H1 (cell line): Measurements from ENCODE around the gene FLOT1. TPM values are rescaled to one million over a fixed set of nuclear protein-coding genes. Genes with fewer than 3 reads are reported as not detected.
A peak's percentile ranks its signal among the peaks of the same experiment; 100 is the strongest.

Source experiments
- CTCF ChIA-PET: fragments of 300-600 bp; sonication (Branson Sonifier 250); formaldehyde crosslinking; loops from one replicate; lab custom pipeline; 2021; ENCODE audit not compliant: partially characterized antibody; lab: Charles Lee
- POLR2A ChIA-PET: fragments of 300-600 bp; sonication (Branson Sonifier 250); formaldehyde crosslinking; loops from one replicate; lab custom pipeline; 2021; ENCODE audit warnings: inconsistent platforms; ENCODE audit not compliant: partially characterized antibody; lab: Charles Lee
- DNase-seq, 2 experiments: peaks; one replicate each; pipeline versions ENCODE4 v3.0.0 to v3.0.0-alpha.2; 2010 to 2022; ENCODE audit warnings: low spot score in 2 of 2, low read depth in 1 of 2, mixed read lengths in 1 of 2
- FAIRE-seq: peaks from 2 replicates; lab custom pipeline; 2011; peaks lifted over from hg19 to GRCh38; lab: Jason Lieb, UNC
- H2AFZ ChIP-seq: 2 replicates; pipeline ENCODE4 v1.8.1; 2012; ENCODE audit warnings: low read length, inconsistent platforms
- H2AK5ac ChIP-seq: 2 replicates; pipeline ENCODE4 v1.6.1; 2013; ENCODE audit warnings: low read depth, low read length
- H2BK120ac ChIP-seq: replicated peaks from 2 replicates; pipeline ENCODE3; 2013; ENCODE audit warnings: low read depth, low read length, inconsistent platforms
- H2BK12ac ChIP-seq: 2 replicates; pipeline ENCODE4 v1.6.1; 2013; ENCODE audit warnings: low read depth, low read length
- H2BK15ac ChIP-seq: 2 replicates; pipeline ENCODE4 v1.6.1; 2013; ENCODE audit warnings: low read length
- H2BK20ac ChIP-seq: 2 replicates; pipeline ENCODE4 v1.6.1; 2013; ENCODE audit warnings: low read length
- H2BK5ac ChIP-seq: 2 replicates; pipeline ENCODE4 v1.6.1; 2013; ENCODE audit warnings: low read depth, low read length
- H3K14ac ChIP-seq: 2 replicates; pipeline ENCODE4 v1.6.1; 2013; ENCODE audit warnings: inconsistent platforms; ENCODE audit not compliant: insufficient read length
- H3K18ac ChIP-seq: 2 replicates; pipeline ENCODE4 v1.6.1; 2013; ENCODE audit warnings: low read length; ENCODE audit errors: extremely low read depth
- H3K23ac ChIP-seq: 2 replicates; pipeline ENCODE4 v1.6.1; 2013; ENCODE audit warnings: inconsistent platforms; ENCODE audit not compliant: insufficient read length
- H3K23me2 ChIP-seq: 2 replicates; pipeline ENCODE4 v1.6.1; 2013; ENCODE audit warnings: low read depth, low read length
- H3K27ac ChIP-seq: 2 replicates; pipeline ENCODE4 v1.6.1; 2011; ENCODE audit warnings: low read depth, low read length, inconsistent platforms
- H3K27me3 ChIP-seq, 4 experiments: replicated peaks in 1 of 4; 1 replicate in 1 of 4; 2 replicates in 3 of 4; pipeline versions ENCODE4 v1.6.1 to v1.8.1; 2011 to 2013; ENCODE audit warnings: low read length in 3 of 4, mild to moderate bottlenecking in 3 of 4, inconsistent platforms in 2 of 4, mixed read lengths in 2 of 4, moderate library complexity in 1 of 4; ENCODE audit not compliant: control insufficient read depth in 3 of 4, insufficient read depth in 3 of 4; ENCODE audit errors: extremely low read depth in 1 of 4
- H3K36me3 ChIP-seq, 4 experiments: 2 replicates each; pipeline versions ENCODE4 v1.6.1 to v1.8.1; 2011 to 2013; ENCODE audit warnings: mild to moderate bottlenecking in 4 of 4, low read length in 3 of 4, moderate library complexity in 2 of 4, control low read depth in 1 of 4, inconsistent platforms in 1 of 4; ENCODE audit not compliant: insufficient read depth in 4 of 4, control insufficient read depth in 2 of 4
- H3K4ac ChIP-seq: replicated peaks from 2 replicates; pipeline ENCODE3; 2013; ENCODE audit warnings: low read length, low read depth, mixed read lengths, inconsistent platforms; ENCODE audit not compliant: insufficient read length
- H3K4me1 ChIP-seq, 4 experiments: replicated peaks in 1 of 4; 1 replicate in 1 of 4; 2 replicates in 3 of 4; pipeline versions ENCODE4 v1.6.1 to v1.8.1; 2011 to 2013; ENCODE audit warnings: low read length in 3 of 4, inconsistent platforms in 2 of 4, mixed read lengths in 1 of 4; ENCODE audit not compliant: insufficient read depth in 4 of 4, control insufficient read depth in 3 of 4
- H3K4me2 ChIP-seq, 2 experiments: 2 replicates each; pipeline versions ENCODE4 v1.6.1 to v1.8.1; 2011 to 2013; ENCODE audit warnings: low read depth in 2 of 2, low read length in 2 of 2, control low read depth in 1 of 2, inconsistent platforms in 1 of 2, mild to moderate bottlenecking in 1 of 2; ENCODE audit not compliant: insufficient read depth in 1 of 2
- H3K4me3 ChIP-seq, 4 experiments: fragments of 200-600, 300-600 bp in 1 of 4; sonication (generic), shearing (Covaris generic), sonication (Bioruptor Twin) in 1 of 4; 2 replicates each; pipeline versions ENCODE4 v1.5.1 to v1.8.1; 2011 to 2016; ENCODE audit warnings: low read length in 4 of 4, low read depth in 3 of 4, control low read depth in 2 of 4, inconsistent platforms in 2 of 4, mild to moderate bottlenecking in 2 of 4, mixed read lengths in 1 of 4, moderate library complexity in 1 of 4; ENCODE audit not compliant: insufficient read depth in 2 of 4; ENCODE audit errors: extremely low read depth in 1 of 4
- H3K56ac ChIP-seq: replicated peaks from 2 replicates; pipeline ENCODE3; 2013; ENCODE audit warnings: low read depth, mild to moderate bottlenecking, mixed read lengths, low read length, inconsistent platforms; ENCODE audit not compliant: insufficient read length
- H3K79me1 ChIP-seq: 2 replicates; pipeline ENCODE4 v1.6.1; 2013; ENCODE audit warnings: low read depth, low read length, control low read depth
- H3K79me2 ChIP-seq, 2 experiments: 2 replicates each; pipeline versions ENCODE4 v1.6.1 to v1.8.1; 2012 to 2013; ENCODE audit warnings: low read length in 2 of 2, mild to moderate bottlenecking in 2 of 2, inconsistent platforms in 1 of 2; ENCODE audit not compliant: insufficient read depth in 2 of 2, control insufficient read depth in 1 of 2
- H3K9ac ChIP-seq, 4 experiments: replicated peaks in 1 of 4; 1 replicate in 1 of 4; 2 replicates in 3 of 4; pipeline versions ENCODE4 v1.6.1 to v1.8.1; 2011 to 2013; ENCODE audit warnings: low read depth in 3 of 4, low read length in 3 of 4, control low read depth in 2 of 4, mild to moderate bottlenecking in 2 of 4, moderate library complexity in 2 of 4, inconsistent platforms in 1 of 4; ENCODE audit errors: extremely low read depth in 1 of 4
- H3K9me3 ChIP-seq, 2 experiments: 2 replicates each; pipeline versions ENCODE4 v1.6.1 to v1.8.1; 2012 to 2013; ENCODE audit warnings: mild to moderate bottlenecking in 2 of 2, moderate library complexity in 2 of 2, control low read depth in 1 of 2, inconsistent platforms in 1 of 2, low read depth in 1 of 2, low read length in 1 of 2, mixed read lengths in 1 of 2; ENCODE audit not compliant: insufficient read depth in 2 of 2
- H4K20me1 ChIP-seq, 2 experiments: replicated peaks in 1 of 2; 2 replicates each; pipeline versions ENCODE3 to v1.8.1; 2011 to 2013; ENCODE audit warnings: inconsistent platforms in 2 of 2, low read length in 2 of 2, mild to moderate bottlenecking in 1 of 2; ENCODE audit not compliant: insufficient read depth in 2 of 2, control insufficient read depth in 1 of 2
- H4K5ac ChIP-seq: 2 replicates; pipeline ENCODE4 v1.6.1; 2013; ENCODE audit warnings: low read length, low read depth, mixed read lengths, inconsistent platforms; ENCODE audit not compliant: insufficient read length
- H4K8ac ChIP-seq: 2 replicates; pipeline ENCODE4 v1.8.0; 2013; ENCODE audit warnings: mild to moderate bottlenecking, moderate library complexity, low read length, inconsistent platforms; ENCODE audit not compliant: insufficient read depth; ENCODE audit errors: extremely low read depth
- H4K91ac ChIP-seq: replicated peaks from 2 replicates; pipeline ENCODE3; 2013; ENCODE audit warnings: low read length, mixed read lengths, inconsistent platforms; ENCODE audit not compliant: insufficient read length
- ATF2 ChIP-seq: IDR thresholded peaks from 2 replicates; pipeline ENCODE4 v1.6.1; 2012; ENCODE audit warnings: low read length, inconsistent platforms
- BCL11A ChIP-seq, 2 experiments: IDR thresholded peaks; one replicate each; pipeline ENCODE4 v1.6.1; 2011; ENCODE audit warnings: low read depth in 2 of 2, low read length in 2 of 2, mild to moderate bottlenecking in 2 of 2
- CHD2 ChIP-seq: IDR thresholded peaks from 2 replicates; pipeline ENCODE4 v1.6.1; 2012; ENCODE audit warnings: low read length, improper control_type of control experiment
- KDM4A ChIP-seq: IDR thresholded peaks from one replicate; pipeline ENCODE4 v1.7.1; 2012; ENCODE audit warnings: low read depth, mild to moderate bottlenecking, moderate library complexity, low read length, inconsistent platforms; ENCODE audit not compliant: severe bottlenecking
- KDM5A ChIP-seq: fragments of 200-600 bp; IDR thresholded peaks from 2 replicates; pipeline ENCODE4 v1.7.1; 2012; ENCODE audit warnings: mild to moderate bottlenecking, low read length, inconsistent platforms, mixed read lengths
- NRF1 ChIP-seq: IDR thresholded peaks from 2 replicates; pipeline ENCODE4 v1.6.1; 2011; ENCODE audit warnings: mild to moderate bottlenecking, low read depth, low read length, improper control_type of control experiment
- POLR2AphosphoS5 ChIP-seq: IDR thresholded peaks from 2 replicates; pipeline ENCODE4 v1.6.1; 2011; ENCODE audit warnings: low read depth, low read length
- SP2 ChIP-seq: IDR thresholded peaks from 2 replicates; pipeline ENCODE4 v1.6.1; 2012; ENCODE audit warnings: mild to moderate bottlenecking, low read length, inconsistent platforms
- TEAD4 ChIP-seq: IDR thresholded peaks from 2 replicates; pipeline ENCODE4 v1.6.1; 2012; ENCODE audit warnings: low read depth, low read length, inconsistent platforms, mixed read lengths
- WGBS, 2 experiments: shearing (Covaris generic) in 1 of 2; methylation state at CpG; one replicate each; pipeline versions ENCODE4 v1.1.6 to v1.1.7; 2013 to 2015; ENCODE audit warnings: low lambda C conversion rate in 2 of 2, mixed read lengths in 2 of 2, inconsistent platforms in 1 of 2, low coverage in 1 of 2, missing lambda C conversion rate in 1 of 2; ENCODE audit not compliant: insufficient replicate concordance in 2 of 2, insufficient coverage in 1 of 2, insufficient read length in 1 of 2; ENCODE audit errors: extremely low coverage in 1 of 2, missing lambda C conversion rate in 1 of 2; 5-methylcytosine and 5-hydroxymethylcytosine counted together
- polyA plus RNA-seq, 7 experiments: library from polyadenylated mRNA; depleted of rRNA in 3 of 7; stranded (reverse) in 5 of 7; unstranded in 2 of 7; fragments of >200 nt in 5 of 7; fragments of 200-250 nt in 2 of 7; gene quantifications; 1 replicate in 5 of 7; 2 replicates in 1 of 7; 4 replicates in 1 of 7; pipeline versions ENCODE4 v1.2.1 to v1.2.3, GENCODE V29; 2011 to 2013; ENCODE audit warnings: missing spikeins in 2 of 7, mixed read lengths in 2 of 7
- total RNA-seq: library from RNA; stranded (reverse); fragmentation: NEBNext Ultra II Directional; extraction: Animal tissue kit (Norgen Biotek cat#: 25700); gene quantifications from 2 replicates; pipeline ENCODE4 v1.2.1, GENCODE V29; 2021

The FLOT1 gene
- total and polyA plus RNA-seq, 2 of the 8 experiments (the other 6 are each of a cell fraction or from before 2014, with no cell fraction given) = 87.5 to 88.1 TPM

- POLR2A ChIA-PET = interaction anchor here (0.8 to 35.9 kb wide), 18 partner anchors 16 to 367 kb away, joined by 3 to 732 read pairs (median 6); partner anchors contain the start of genes DDR1, DHX16, FLOT1 and IER3
- TF ChIP-seq KDM5A = no peak
- peak; percentile 86 for TF ChIP-seq ATF2
- no peak for TF ChIP-seq SP2
- TF ChIP-seq BCL11A (IDR thresholded peaks at IDR 0.05; ENCODE audit: low read depth in 2 of 2, low read length in 2 of 2) = no peak
- no peak for TF ChIP-seq KDM4A
- peak; percentile 28; the same call in 1 of the 2 replicates for TF ChIP-seq CHD2
- TF ChIP-seq POLR2AphosphoS5 = peak; percentile 98; the same call in 1 of the 2 replicates
- peak; percentile 65 for TF ChIP-seq NRF1
- TF ChIP-seq TEAD4 = peak; percentile 84
Measured at GRCh38 chr6:30719791-30720737, 22.4 kb downstream of the FLOT1 start, which contains the start of gene TUBB. TSS of gene TUBB (plus strand) at chr6:30720352. CDS start at chr6:30720507, 155 bp downstream.

More at GRCh38 chr6:30719791-30720737, 22.4 kb downstream of the FLOT1 start, which contains the start of gene TUBB:
- peak within 1 kb of the TSS; percentile 96 to 100 (median 96) for H3K4me3 ChIP-seq
- H3K4me2 ChIP-seq = peak within 1 kb of the TSS; percentile 81 to 84
- CTCF ChIA-PET = interaction anchor here (1.1 to 8.2 kb wide), 7 partner anchors 12 to 123 kb away, joined by 3 to 61 read pairs (median 11); no protein-coding TSS in a partner anchor
- peak within 1 kb of the TSS; percentile 6 for H3K14ac ChIP-seq
- peaks cover 8 to 18% of the 10 kb centered on the region in 2 experiments for H4K20me1 ChIP-seq
- peaks cover 6 to 51% of the 10 kb centered on the region in 2 experiments for H3K79me2 ChIP-seq
- 1% methylated on average over 20 of the region's 38 CpGs; no CpG with 5 or more reads in 1 of the 2 experiments for WGBS, 2 experiments
- peak within 1 kb of the TSS; percentile 91 for H3K56ac ChIP-seq
- peaks cover 0 to 4% (median 1%) of the 10 kb centered on the region in 4 experiments; a peak in 6 of 7 replicates for H3K4me1 ChIP-seq
- H3K27me3 ChIP-seq = no peaks in the 10 kb centered on the region
- FAIRE-seq (peak; percentile 68), DNase-seq (peak; percentile 95)
- H3K23me2 ChIP-seq = peaks cover 13% of the 10 kb centered on the region
- H3K23ac ChIP-seq = no peak within 1 kb of the TSS
- peak within 1 kb of the TSS; percentile 68 for H3K18ac ChIP-seq
- H3K9me3 ChIP-seq = no peaks in the 10 kb centered on the region
- peak within 1 kb of the TSS; percentile 44 for H3K4ac ChIP-seq
- H4K5ac ChIP-seq = peak within 1 kb of the TSS; percentile 78
- H3K9ac ChIP-seq = peak within 1 kb of the TSS; percentile 92 to 98 (median 96)
- peak within 1 kb of the TSS; percentile 97 for H4K91ac ChIP-seq
- no peak within 1 kb of the TSS for H2BK20ac ChIP-seq
- H4K8ac ChIP-seq = peak within 1 kb of the TSS; percentile 91
- no peak within 1 kb of the TSS for H2BK15ac ChIP-seq
- H3K36me3 ChIP-seq = peaks cover 22 to 37% (median 29%) of the 10 kb centered on the region in 4 experiments
- H3K27ac ChIP-seq = peak within 1 kb of the TSS; percentile 97
- H2AFZ ChIP-seq = no peak within 1 kb of the TSS
- no peak within 1 kb of the TSS for H2BK12ac ChIP-seq
- H2AK5ac ChIP-seq = peak within 1 kb of the TSS; percentile 66; the same call in 1 of the 2 replicates
- peaks cover under 1% of the 10 kb centered on the region; the same call in 1 of the 2 replicates for H3K79me1 ChIP-seq
- H2BK5ac ChIP-seq = peak within 1 kb of the TSS; percentile 91
- H2BK120ac ChIP-seq = peak within 1 kb of the TSS; percentile 68
